ENCODE results near the gene DNAAF6.

Gene DNAAF6

GRCh38 chrX:107207089-107207488 is 678 bp downstream of the DNAAF6 start:
- no peaks in the 10 kb centered on the region for H3K36me3 ChIP-seq

GRCh38 chrX:107207943-107208342 is 1.5 kb downstream of the DNAAF6 start:
- Histone ChIP-seq H3K36me3 (no peaks in the 10 kb centered on the region), H3K4me3 (ENCODE audit: low read depth, low read length) (no peak overlapping the region), H3K27me3 (ENCODE audit: insufficient read depth, low read depth, severe bottlenecking) (peaks cover 23% of the 10 kb centered on the region), H3K27ac (no peak overlapping the region), H3K9me3 (ENCODE audit: severe bottlenecking) (no peaks in the 10 kb centered on the region)
- TF ChIP-seq, protein P1, sequence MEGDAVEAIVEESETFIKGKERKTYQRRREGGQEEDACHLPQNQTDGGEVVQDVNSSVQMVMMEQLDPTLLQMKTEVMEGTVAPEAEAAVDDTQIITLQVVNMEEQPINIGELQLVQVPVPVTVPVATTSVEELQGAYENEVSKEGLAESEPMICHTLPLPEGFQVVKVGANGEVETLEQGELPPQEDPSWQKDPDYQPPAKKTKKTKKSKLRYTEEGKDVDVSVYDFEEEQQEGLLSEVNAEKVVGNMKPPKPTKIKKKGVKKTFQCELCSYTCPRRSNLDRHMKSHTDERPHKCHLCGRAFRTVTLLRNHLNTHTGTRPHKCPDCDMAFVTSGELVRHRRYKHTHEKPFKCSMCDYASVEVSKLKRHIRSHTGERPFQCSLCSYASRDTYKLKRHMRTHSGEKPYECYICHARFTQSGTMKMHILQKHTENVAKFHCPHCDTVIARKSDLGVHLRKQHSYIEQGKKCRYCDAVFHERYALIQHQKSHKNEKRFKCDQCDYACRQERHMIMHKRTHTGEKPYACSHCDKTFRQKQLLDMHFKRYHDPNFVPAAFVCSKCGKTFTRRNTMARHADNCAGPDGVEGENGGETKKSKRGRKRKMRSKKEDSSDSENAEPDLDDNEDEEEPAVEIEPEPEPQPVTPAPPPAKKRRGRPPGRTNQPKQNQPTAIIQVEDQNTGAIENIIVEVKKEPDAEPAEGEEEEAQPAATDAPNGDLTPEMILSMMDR (IDR thresholded peaks at IDR 0.05; ENCODE audit: low read depth, low read length), result no peak
- DNase-seq, result no peak

More at GRCh38 chrX:107207089-107207488, 678 bp downstream of the DNAAF6 start:
- TF ChIP-seq, protein P1 (IDR thresholded peaks at IDR 0.05; ENCODE audit: low read depth, low read length), result no peak
- Histone ChIP-seq H3K27ac (no peak overlapping the region), H3K27me3 (ENCODE audit: insufficient read depth, low read depth, severe bottlenecking) (peaks cover 23% of the 10 kb centered on the region), H3K9me3 (ENCODE audit: severe bottlenecking) (no peaks in the 10 kb centered on the region), H3K4me3 (ENCODE audit: low read depth, low read length) (no peak overlapping the region)
- DNase-seq, result no peak

DNA sequence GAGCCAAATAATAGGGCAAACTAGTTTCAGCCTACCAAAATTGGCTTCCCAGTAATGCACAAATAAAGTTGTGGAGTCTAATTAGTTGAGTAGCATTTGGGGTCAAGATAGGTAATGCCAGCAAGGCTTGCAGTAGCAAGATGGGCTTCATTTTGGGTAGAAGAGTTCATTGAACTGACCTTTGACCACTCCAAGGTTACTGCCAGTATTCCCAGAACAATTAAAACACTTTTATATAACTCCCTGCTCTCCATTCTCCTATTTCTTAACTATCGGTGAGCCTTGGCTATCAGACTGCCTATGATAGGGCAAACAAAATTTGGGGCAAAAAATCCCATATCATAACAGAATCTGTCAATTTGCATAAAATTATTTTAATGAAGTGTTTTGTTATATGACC is 7.1 kb downstream of the DNAAF6 start:
- Histone ChIP-seq H3K9me3 (ENCODE audit: severe bottlenecking) (no peaks in the 10 kb centered on the region), H3K4me3 (ENCODE audit: low read depth, low read length) (no peak overlapping the region), H3K36me3 (no peaks in the 10 kb centered on the region), H3K27ac (no peak overlapping the region), H3K27me3 (ENCODE audit: insufficient read depth, low read depth, severe bottlenecking) (peaks cover 8% of the 10 kb centered on the region)
- TF ChIP-seq, protein P1 (IDR thresholded peaks at IDR 0.05; ENCODE audit: low read depth, low read length), result no peak
- no peak for DNase-seq

- H3K9me3 ChIP-seq (ENCODE audit: severe bottlenecking), result no peaks in the 10 kb centered on the region
- no peak overlapping the region for H3K27ac ChIP-seq
- H3K36me3 ChIP-seq, result no peaks in the 10 kb centered on the region
- no peak for DNase-seq
- H3K27me3 ChIP-seq (ENCODE audit: insufficient read depth, low read depth, severe bottlenecking), result peaks cover 26% of the 10 kb centered on the region
- TF ChIP-seq, protein P1 (IDR thresholded peaks at IDR 0.05; ENCODE audit: low read depth, low read length), result no peak
- no peak overlapping the region for H3K4me3 ChIP-seq (ENCODE audit: low read depth, low read length)
These were observed 20.3 kb downstream of the DNAAF6 start for GRCh38 chrX:107226757-107227156.

GRCh38 chrX:107227780-107228485 is 21.5 kb downstream of the DNAAF6 start:
- H3K36me3 ChIP-seq, result no peaks in the 10 kb centered on the region
- peaks cover 26% of the 10 kb centered on the region for H3K27me3 ChIP-seq (ENCODE audit: insufficient read depth, low read depth, severe bottlenecking)
- H3K4me3 ChIP-seq (ENCODE audit: low read depth, low read length), result no peak overlapping the region
- no peak overlapping the region for H3K27ac ChIP-seq
- TF ChIP-seq, protein P1 (IDR thresholded peaks at IDR 0.05; ENCODE audit: low read depth, low read length), result no peak
- H3K9me3 ChIP-seq (ENCODE audit: severe bottlenecking), result no peaks in the 10 kb centered on the region
- DNase-seq, result no peak

DNA sequence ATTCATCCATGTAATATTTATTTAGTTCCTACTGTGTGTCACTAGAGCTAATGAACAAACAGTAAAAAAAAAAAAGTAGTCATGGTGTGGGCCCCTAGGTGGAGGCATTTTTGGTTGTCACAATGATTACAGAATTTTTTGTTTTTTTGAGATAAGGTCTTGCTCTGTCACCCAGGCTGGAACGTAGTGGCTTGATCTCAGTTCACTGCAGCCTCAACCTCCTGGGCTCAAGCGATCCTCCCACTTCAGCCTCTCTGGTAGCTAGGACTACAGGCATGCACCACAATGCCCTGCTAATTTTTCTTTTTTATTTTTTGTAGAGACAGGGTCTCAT is 22.0 kb downstream of the DNAAF6 start:
- no peak overlapping the region for H3K27ac ChIP-seq
- no peaks in the 10 kb centered on the region for H3K9me3 ChIP-seq (ENCODE audit: severe bottlenecking)
- TF ChIP-seq, protein P1 (IDR thresholded peaks at IDR 0.05; ENCODE audit: low read depth, low read length), result no peak
- H3K36me3 ChIP-seq, result no peaks in the 10 kb centered on the region
- DNase-seq, result no peak
- H3K4me3 ChIP-seq (ENCODE audit: low read depth, low read length), result no peak overlapping the region
- peaks cover 31% of the 10 kb centered on the region for H3K27me3 ChIP-seq (ENCODE audit: insufficient read depth, low read depth, severe bottlenecking)

Data from WERI-Rb-1 (cell line).